ENCODE data around the gene RUNX2.
"Not testable (repeated sequence)": the region's sequence is repeated elsewhere in the genome, so short reads cannot be mapped to it uniquely, and the experiment has no call there.

Gene RUNX2

DNA sequence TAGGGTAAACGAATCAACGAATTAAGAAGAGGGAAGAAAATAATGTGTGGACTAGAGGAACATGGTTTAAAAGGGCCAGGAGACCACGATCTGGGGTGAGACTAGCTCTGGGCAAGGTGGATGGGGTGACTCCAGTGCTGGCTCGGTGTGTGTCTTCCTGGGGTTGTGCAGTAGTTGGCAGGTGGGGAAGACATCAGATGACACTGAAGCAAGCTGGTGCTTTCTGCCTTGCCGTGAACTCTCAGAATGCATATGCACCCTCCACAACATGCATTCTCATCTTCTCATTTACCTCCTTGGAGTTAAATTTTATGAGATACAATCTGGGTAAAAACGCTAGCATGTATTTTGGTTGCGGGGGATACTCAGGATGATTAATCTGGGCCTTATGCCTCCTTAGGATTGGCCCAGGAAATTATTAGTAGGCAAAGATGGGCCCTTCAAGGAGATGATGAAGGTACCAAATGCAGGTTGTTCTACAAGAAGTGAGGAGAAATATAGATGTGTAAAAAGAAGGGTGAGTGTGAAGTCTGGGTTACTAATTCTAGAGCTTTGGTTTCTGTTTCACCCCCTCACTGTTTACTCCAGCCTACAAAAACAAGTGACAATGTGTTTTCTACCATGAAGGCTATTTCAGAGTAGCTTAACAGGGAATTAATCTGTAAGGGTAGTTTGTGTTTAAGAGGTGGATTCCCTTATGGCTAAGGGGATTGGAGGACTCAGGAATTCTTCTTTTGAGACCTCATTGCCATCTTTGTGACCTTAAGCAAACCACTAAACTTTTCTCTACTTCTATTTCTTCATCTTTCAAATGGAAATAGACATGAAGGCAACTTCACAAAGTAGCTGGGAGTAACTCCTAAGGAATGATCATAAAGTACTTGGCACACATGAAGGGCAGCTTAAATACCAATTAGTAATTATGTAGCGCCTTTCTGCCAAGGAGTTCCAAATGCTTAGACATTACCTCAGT, 120.6 kb downstream of the RUNX2 start:
- no peak for DNase-seq (ENCODE audit: low read depth, low spot score)
- H3K27ac ChIP-seq: no peak overlapping the region

DNA sequence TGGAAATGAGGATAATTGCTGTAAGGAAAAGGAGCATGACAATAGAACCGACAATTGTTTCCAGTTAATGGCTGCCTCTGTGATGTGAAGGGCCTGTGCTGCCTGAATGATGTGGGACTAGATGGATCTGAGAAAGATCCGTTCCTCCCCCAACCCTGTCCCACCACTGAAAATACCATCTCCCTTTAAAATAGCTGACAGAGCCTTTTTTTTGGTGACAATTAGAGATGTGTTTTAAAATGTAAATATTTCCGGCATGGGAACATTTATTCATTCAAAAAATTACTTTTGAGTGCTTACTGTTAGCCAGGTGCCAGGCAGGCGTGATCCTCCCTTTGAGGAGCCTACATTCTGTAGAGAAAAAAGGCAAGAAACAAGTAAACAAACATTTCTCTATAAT, 122.0 kb downstream of the RUNX2 start:
- DNase-seq (ENCODE audit: low read depth, low spot score): no peak
- H3K27ac ChIP-seq: no peak overlapping the region

DNA sequence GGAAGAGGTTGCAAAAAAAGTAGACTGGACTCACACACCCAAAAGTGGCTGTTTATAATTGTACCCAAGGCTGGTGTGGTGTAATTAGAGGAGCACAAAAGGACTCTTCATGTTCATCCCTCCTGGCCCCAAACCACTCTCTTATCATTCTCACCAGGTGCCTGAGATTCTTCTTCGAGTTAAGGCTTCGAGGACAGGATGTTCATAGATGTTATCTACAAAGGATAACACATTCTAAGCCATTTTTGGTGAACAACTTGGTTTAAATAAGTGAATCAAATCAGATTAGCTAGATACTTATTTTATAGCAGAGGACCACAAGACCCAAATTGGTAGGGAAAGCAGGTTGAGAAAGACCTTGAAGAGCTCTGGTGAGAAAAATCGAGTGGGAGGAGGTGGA, 122.7 kb downstream of the RUNX2 start:
- no peak overlapping the region for H3K27ac ChIP-seq
- no peak for DNase-seq (ENCODE audit: low read depth, low spot score)

DNA sequence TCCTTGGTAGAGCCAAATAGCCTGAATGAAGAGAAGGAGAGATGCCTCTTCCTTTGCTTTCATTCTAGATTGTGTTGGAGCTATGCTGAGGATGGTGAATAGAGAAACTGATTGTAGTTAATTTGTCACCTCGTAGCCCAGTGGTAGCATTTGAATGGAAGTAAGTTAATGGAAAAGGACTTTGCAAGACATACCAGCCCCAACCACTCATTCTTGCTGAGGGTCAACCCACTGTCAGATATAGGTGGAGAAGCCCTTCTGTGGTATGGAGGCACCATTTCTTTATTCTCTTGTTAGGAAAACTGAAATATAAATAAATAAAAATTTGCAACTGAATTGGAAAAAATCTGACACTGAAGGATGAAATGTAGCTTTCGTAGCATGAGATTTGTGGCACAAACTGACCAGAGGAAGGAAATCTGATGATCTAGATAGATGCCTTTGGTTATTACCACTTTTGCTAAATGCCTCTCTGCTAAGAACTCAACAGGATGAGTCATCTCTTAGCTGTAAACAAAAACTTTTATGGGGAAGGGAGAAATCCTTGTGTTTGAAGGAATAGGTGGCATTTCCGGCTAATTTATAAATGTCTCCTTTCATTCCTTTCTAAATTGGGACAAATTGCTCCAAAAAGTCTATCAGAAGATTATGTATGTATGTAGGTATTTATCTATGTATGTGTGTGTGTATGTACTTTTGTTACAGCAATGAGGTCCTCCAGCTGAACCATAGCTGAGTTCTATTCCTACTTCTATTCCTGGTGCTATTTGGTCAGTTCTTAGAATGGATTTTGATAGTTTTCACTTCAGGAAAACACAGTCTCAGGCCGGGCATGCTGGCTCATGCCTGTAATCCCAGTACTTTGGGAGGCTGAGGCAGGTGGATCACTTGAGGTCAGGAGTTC, 126.1 kb downstream of the RUNX2 start:
- no peak overlapping the region for H3K27ac ChIP-seq
- no peak for DNase-seq (ENCODE audit: low read depth, low spot score)

- H3K27ac ChIP-seq: no peak overlapping the region
- DNase-seq (ENCODE audit: low read depth, low spot score): no peak
Observed at GRCh38 chr6:45455408-45455807, 127.3 kb downstream of the RUNX2 start.

DNA sequence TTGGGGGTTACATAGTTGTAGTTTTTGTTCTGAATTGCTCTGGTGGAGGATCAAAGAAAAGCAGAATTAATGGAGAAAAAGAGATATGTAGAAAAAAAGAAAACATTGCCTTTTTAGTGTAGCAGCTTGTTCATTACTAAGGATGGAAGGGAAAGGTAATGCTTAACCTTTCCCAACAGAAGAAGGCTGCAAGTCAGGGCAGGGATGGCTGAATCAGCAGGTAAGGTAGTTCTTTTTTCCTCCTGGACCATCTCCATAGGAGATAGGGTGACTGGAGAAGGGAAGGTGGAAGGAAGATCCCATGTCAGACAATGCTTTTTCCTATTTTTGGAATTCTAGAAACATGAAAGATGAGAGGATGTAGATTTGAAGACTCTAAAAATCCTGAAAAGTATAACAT, 129.0 kb downstream of the RUNX2 start:
- H3K27ac ChIP-seq: no peak overlapping the region
- no peak for DNase-seq (ENCODE audit: low read depth, low spot score)

- DNase-seq (ENCODE audit: low read depth, low spot score): no peak
- H3K27ac ChIP-seq: no peak overlapping the region
Observed at GRCh38 chr6:45458672-45459071, 130.5 kb downstream of the RUNX2 start.

GRCh38 chr6:45460166-45460565, 132.0 kb downstream of the RUNX2 start:
- DNase-seq (ENCODE audit: low read depth, low spot score): no peak
- no peak overlapping the region for H3K27ac ChIP-seq

DNA sequence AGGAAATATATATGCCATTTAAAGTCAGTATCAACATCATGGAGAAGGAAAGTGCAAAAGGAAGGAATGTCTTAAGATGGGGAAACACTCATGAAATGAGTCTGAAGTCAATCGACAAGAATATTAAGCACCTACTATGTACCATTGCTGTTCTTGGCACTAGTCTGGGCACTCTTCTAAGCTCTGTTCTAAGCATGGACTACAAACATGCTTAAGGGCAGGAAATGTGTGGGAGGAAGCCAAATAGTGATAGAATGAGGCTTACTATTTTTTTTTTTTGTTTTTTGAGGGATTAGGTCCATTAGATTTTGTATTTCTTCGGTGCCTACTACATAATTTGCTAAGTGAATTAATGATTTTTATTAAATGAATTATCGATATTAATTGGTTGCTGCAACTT, 133.4 kb downstream of the RUNX2 start:
- no peak for DNase-seq (ENCODE audit: low read depth, low spot score)
- no peak overlapping the region for H3K27ac ChIP-seq

GRCh38 chr6:45462190-45463134, 134.3 kb downstream of the RUNX2 start:
- no peak for DNase-seq (ENCODE audit: low read depth, low spot score)
- no peak overlapping the region for H3K27ac ChIP-seq

DNA sequence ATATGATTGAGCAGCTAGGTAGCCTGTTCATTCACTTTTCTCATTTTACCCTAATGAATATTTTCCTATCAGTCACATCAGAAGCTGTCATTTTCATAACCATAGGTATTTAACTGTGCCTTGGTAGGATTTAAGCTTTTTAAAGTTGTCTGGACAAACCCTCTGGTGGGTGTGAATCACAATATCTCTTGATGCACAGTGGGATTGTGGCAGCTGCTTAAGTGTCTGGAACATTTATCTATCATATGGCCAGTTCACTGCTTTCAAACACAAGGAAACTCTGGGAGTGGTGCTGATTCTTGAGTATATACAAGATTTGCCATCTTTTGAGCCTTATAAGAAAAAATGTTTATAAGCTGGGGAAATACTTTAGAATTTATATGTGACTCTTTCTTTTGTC, 136.6 kb downstream of the RUNX2 start:
- no peak overlapping the region for H3K27ac ChIP-seq
- DNase-seq (ENCODE audit: low read depth, low spot score): no peak

GRCh38 chr6:45466686-45467085, 138.6 kb downstream of the RUNX2 start:
- no peak overlapping the region for H3K27ac ChIP-seq
- no peak for DNase-seq (ENCODE audit: low read depth, low spot score)

GRCh38 chr6:45467417-45467816, 139.3 kb downstream of the RUNX2 start:
- not testable (repeated sequence) for DNase-seq (ENCODE audit: low read depth, low spot score); H3K27ac ChIP-seq

DNA sequence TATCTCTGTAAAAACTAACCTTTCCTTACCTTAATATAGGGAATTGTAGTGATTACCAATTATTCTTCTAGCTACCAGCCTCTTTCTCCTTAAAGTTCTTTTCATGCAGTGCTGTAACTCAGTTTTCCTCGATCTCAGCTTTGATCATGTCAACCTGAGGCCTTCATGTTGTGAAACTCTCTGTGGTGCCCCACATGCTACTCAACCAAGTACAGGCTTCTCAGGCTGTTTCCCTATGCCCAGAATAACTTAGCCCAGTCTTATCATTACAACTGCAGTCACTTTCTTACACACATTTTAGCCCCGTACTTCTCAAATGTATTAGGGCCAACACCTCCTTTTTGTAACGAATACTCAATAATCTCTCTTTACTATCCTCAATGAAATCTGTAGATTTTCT, 139.7 kb downstream of the RUNX2 start:
- no peak for DNase-seq (ENCODE audit: low read depth, low spot score)
- H3K27ac ChIP-seq: no peak overlapping the region

DNA sequence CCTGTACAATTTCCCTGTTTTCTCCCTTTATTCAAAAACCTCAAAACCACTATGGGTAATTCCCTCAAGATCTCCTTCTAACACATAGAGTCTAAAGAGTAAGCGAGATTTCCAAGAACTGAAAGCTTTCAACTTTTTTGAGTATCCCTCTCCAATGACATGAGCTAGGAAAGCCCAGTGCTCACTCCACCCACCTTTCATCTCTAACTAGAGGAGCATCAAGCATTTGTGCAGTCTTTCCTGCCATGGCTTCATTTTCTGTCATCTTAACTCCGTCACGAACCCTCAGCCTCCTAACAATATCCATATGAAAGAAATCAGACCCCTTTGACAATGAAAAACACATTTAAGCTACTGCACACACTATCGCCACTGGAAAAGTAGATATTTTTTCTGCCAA, 141.5 kb downstream of the RUNX2 start:
- no peak for DNase-seq (ENCODE audit: low read depth, low spot score)

DNA sequence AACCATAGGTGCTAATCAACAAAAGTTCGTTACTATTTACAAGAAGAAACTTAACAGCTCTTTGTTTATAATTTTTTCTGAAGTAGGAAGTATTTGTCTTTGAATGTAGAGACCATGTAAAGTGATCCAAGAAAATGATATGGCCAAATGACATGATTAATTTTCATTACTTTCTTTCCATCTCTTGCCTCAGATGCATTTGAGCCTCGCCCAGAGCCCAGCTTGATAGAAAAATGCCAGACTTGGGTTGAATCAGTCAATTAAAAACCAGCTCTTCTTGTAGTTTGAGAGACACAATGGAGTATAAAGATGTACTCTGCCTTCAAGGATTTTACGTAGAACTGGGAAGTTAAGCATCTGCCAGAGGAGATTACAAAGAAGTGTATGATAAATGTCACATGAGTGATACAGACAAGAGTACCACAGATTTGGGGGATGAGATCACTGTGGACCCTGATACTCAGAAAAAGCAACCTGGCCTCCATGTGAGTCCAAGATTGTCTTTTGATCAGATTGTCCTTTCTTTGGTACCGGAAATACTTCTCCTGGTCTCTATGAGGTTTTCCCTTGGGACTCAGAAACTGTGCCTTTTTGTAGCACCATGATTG, 142.1 kb downstream of the RUNX2 start:
- no peak overlapping the region for H3K27ac ChIP-seq
- no peak for DNase-seq (ENCODE audit: low read depth, low spot score)

More for the DNA sequence above, 141.5 kb downstream of the RUNX2 start:
- H3K27ac ChIP-seq: no peak overlapping the region

- DNase-seq (ENCODE audit: low read depth, low spot score): no peak
- no peak overlapping the region for H3K27ac ChIP-seq
Observed at GRCh38 chr6:45472382-45472781, 144.3 kb downstream of the RUNX2 start.

- no peak for DNase-seq (ENCODE audit: low read depth, low spot score)
- H3K27ac ChIP-seq: no peak overlapping the region
Observed at GRCh38 chr6:45473121-45473993, 145.2 kb downstream of the RUNX2 start.

DNA sequence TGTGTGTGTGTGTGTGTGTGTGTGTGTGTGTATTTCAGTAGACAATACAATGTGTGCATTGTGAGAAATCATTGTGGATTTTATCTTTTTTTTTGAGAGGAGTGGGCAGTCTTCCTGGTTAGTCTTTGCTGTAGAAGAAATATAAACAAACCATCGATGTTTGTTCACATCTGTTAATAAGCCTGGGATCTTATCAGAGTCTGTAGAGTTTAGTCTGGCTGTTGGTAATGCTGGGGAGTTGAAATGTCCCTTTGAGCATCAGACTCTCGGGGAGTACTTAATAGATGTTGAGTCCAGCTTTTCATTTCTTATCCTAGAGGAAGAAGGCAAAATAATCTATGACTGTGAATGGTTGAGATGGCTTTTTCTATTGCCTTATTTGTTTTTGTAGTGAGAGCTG, 146.2 kb downstream of the RUNX2 start:
- no peak for DNase-seq (ENCODE audit: low read depth, low spot score)

More for the DNA sequence above, 146.2 kb downstream of the RUNX2 start:
- no peak overlapping the region for H3K27ac ChIP-seq

Data from epithelial cell of prostate (primary cell).